Stomach (tissue), 4 donors: ENCODE measurements around the gene KPNA2.
"Not testable (repeated sequence)": the region's sequence is repeated elsewhere in the genome, so short reads cannot be mapped to it uniquely, and the experiment has no call there.

Source experiments
- EP300 ChIP-seq: sonication (generic); formaldehyde crosslinking; IDR thresholded peaks from one replicate; pipeline ENCODE4 v1.6.1; 2017; ENCODE audit warnings: antibody characterized with exemption
- POLR2A ChIP-seq, 4 donors: fragments of 450-650 bp; IDR thresholded peaks; one replicate each; pipeline ENCODE4 v1.6.1; 2016; ENCODE audit warnings: antibody characterized with exemption in 4 of 4, control low read depth in 2 of 4, mild to moderate bottlenecking in 1 of 4, moderate library complexity in 1 of 4
- TF ChIP-seq, protein P1 (sequence below), 7 experiments: fragments of 450-650 bp in 4 of 7; fragments of 200-600 bp in 3 of 7; sonication (generic) in 3 of 7; IDR thresholded peaks; one replicate each; pipeline ENCODE4 v1.5.1; 2016 to 2019; ENCODE audit warnings: antibody characterized with exemption in 7 of 7, control low read depth in 2 of 7, mild to moderate bottlenecking in 1 of 7

DNA sequence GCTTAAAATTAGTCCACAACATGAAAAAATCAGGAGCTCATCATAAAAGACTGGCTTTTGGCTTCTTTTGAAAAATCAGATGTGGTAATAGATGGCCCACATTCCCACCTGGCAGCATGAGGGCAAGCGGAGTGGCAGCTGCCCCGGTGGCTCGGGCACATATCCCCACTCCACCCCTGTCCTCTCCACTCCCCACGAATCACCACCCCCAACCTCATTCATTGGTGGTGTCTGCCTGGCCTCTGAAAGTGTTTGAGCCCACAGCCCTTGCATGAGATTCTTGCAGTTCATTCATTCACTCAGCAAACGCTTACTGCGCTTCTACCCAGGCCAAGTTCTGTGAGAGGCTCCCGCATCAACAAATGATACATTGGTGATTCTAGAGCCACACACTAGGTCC lies 29.8 kb downstream of the KPNA2 start:
- not testable (repeated sequence) for TF ChIP-seq EP300; POLR2A (IDR thresholded peaks at IDR 0.05)
- TF ChIP-seq, protein P1, sequence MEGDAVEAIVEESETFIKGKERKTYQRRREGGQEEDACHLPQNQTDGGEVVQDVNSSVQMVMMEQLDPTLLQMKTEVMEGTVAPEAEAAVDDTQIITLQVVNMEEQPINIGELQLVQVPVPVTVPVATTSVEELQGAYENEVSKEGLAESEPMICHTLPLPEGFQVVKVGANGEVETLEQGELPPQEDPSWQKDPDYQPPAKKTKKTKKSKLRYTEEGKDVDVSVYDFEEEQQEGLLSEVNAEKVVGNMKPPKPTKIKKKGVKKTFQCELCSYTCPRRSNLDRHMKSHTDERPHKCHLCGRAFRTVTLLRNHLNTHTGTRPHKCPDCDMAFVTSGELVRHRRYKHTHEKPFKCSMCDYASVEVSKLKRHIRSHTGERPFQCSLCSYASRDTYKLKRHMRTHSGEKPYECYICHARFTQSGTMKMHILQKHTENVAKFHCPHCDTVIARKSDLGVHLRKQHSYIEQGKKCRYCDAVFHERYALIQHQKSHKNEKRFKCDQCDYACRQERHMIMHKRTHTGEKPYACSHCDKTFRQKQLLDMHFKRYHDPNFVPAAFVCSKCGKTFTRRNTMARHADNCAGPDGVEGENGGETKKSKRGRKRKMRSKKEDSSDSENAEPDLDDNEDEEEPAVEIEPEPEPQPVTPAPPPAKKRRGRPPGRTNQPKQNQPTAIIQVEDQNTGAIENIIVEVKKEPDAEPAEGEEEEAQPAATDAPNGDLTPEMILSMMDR (IDR thresholded peaks at IDR 0.05), result not testable (repeated sequence)
